SKM-1 treated with dmso at 0.1 percent for 144 hours (cell line): ENCODE measurements around the gene EPHA3.

Source experiments
- DNase-seq: peaks from one replicate; lab custom pipeline; 2025; ENCODE audit not compliant: unreplicated experiment; lab: John Stamatoyannopoulos, UW

Gene EPHA3

DNA sequence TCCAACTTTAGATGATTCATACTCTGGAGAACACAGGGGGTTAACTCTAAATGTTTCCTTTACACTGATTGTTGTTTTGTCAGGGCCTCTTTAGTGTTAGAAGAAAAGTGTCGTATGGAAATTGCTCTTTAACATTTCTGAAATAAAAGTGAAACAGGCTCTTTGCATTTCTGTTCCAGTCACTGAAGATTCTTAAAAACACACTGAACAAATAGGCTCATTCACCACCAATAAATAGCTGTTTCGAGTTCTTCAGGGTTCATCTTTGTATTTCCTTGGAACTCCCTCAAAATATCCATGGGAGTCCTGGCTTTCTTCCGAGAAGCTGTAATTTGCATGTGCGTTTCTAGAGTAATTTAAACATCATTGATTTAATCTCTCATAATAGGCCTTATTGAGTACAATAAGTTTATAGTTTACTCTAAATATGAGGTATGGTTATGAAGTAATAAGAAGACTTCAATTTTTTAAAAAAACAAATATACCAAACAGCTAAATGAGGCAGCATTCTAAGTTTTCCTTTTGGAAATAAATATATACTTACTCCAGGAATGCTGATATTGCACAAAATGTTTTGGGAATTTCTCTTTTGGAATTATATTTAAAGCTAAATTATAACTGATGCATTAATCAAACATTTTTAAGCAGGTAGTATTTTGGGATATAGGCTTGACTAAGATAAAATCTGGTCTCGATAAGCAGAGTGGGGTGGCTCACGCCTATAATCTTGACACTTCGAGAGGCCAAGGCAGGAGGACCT is 327.4 kb downstream of the EPHA3 start:
- no peak for DNase-seq

DNA sequence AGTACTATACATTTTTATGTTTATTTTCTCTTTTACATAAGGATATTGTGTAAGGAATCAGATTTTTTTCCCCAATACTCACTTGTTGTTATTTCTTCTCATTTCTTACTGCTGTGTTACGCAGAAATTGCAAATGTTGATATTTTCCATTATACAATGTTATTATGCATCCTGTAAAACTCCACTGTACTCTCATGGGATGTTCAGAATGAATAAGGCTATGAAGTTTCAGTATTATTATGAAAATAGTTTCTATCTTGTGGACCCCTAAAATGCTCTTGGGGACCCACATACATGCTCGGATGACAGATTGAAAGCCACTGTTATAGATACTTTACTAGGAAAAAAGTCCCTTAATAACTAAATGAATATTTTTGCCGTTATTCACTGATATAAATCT is 329.4 kb downstream of the EPHA3 start:
- no peak for DNase-seq

DNA sequence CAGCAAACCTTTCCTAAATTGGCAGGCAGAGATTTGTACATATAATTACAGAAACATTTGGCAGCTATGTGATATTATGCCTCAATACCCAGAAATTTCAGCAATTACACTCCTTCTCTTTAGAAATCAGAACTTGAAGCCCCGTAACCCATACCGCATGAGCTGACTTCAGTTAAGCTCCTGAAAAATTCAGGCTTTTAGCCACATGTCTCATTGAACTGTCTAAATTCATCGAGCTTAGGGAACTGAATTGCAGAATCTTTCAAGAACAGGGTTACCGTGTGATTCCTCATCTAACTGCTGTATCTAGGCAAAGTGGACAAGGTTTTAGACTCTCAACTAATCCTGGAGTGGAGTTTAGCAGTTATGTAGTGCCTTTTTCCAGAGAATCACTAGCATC is 333.0 kb downstream of the EPHA3 start:
- DNase-seq, result no peak

DNA sequence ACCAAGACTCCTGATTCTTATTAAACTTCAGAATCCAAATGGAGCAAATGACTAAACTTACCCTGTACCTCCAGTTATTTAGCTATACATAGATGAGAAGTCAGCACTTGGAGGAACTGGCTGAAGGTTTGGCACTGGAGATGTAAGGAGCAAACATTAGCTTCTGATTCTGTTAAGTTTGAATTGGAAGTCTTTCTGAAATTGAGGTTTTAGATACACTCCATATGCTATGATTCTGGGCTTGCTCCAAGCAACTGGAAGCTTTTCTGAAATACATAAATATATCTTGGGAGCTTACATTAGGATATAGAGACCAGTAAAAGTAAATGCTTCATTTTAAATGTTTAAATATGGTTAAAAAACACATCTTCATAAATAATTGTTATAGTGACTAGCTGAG is 333.7 kb downstream of the EPHA3 start:
- no peak for DNase-seq

DNA sequence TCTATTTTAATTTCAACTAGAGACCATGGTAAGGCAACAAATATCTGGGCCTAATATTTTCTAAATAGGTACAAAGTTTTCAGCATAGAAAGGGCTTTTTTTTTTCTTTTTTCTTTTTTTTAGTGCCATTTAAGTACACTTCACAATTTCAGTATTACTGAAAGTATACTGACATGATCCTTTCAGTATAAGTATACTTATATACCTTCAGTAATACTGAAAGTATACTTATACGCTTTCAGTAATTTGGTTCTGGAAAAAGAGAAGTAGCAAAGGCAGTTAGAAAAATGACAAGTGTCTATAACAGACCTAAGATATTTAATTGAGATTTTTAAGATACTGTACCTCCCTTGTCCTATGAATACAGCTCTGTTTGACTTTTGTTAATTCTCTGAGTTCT is 339.2 kb downstream of the EPHA3 start:
- DNase-seq, result no peak

DNA sequence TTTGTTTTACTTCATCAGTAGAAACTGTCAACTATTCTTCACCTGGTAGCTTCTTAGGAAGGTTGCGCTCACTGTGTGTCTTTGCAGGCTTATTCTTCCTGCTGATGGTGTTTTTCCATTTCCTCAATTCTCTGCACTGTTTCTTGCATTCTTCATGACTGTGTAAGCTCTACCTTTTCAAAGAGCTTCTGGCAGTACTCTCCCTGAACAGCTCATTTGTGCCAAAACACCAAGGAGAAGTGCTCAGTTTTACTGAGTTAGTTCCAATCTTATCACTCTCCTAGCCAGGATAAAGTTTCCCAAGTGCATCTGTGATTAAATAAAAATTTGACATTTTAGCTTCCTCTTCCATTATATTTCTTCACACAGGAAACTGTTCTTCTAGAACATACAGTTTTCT is 339.8 kb downstream of the EPHA3 start:
- DNase-seq, result no peak

DNA sequence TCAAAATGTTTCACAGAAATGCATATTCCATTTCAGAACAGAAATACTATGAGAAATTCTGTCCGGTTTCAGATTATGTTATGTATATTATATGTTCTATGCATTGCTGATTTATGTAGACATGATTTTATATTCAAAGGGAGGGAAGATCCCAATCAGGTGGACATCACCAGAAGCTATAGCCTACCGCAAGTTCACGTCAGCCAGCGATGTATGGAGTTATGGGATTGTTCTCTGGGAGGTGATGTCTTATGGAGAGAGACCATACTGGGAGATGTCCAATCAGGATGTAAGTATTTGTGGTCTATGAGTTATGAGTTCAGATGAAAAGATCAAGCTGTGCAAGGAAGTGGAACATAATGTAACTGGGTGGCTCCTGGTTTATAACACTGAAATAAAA is 341.7 kb downstream of the EPHA3 start:
- no peak for DNase-seq

DNA sequence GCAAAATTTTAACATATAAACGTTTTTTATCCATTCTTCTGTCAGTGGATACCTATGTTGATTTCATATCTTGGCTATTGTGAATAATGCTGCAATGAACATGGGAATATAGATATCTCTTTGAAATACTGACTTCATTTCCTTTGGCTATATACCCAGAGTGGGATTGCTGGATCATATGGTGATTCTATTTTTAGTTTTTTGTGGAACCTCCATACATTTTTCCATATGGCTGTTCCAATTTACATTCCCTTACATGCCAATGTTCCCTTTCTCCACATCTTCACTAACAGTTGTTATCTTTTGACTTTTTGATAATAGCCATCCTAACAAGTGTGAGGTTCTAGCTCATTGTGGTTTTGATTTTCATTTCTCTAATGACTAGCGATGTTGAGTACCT is 344.6 kb downstream of the EPHA3 start:
- DNase-seq, result no peak

DNA sequence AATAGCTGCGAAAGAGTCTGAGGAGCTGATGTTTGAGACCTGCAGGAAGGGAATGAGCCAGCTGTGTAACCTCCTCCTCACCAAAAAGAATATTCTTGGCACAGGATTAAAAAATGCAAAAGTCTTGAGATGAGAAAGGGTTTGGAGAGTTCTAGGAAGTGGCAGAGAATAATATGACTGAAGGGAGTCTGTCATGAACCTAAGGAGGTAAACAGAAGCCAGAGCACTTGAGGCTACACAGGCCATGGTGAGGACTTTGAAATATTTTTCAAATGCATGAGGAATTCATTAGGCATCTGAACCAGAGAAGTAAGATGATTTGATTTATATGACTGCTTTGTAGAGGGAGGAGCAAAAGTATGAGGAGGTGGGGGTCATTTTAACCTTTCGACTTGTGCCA is 347.8 kb downstream of the EPHA3 start:
- DNase-seq, result no peak

DNA sequence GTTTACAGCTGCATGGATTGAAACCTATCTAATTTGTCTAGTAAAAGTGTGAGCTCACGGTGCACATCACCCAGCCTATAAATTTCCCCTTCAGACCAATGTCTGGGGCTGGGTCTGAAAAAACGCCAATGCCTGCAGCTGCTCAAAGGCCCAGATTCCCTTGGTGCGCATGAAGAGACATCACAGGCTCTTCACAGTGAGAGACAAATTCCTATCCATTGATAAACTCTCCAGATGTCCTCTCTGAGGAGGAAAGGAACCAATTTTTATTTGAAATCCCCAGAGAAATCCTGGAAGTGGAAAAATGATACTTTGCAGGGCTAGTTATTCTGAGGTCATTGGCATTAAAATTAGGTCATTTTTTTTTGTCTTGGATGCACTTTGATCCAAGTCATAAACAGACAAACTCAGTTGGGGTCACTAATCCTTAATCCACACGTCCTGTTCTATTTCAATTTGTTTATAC is 360.5 kb downstream of the EPHA3 start:
- no peak for DNase-seq

DNA sequence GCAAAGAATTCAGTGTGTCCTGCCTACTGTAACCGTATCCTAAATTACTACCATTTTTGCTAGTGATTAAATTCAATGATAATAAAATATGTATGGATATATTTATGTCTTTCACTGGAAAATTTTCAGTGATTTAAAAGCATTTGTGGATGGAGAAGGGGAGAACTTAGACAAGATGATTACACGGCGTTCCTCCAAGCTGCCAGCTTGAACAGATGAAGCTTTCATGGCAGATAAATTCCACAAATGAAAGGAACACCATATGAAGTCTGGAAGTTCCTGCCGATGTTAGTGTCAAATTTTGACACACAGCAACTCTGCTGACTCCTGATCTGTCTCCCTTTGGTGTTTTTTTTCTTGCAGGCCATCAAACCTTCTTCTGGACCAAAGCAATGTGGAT is 364.7 kb downstream of the EPHA3 start:
- no peak for DNase-seq

DNA sequence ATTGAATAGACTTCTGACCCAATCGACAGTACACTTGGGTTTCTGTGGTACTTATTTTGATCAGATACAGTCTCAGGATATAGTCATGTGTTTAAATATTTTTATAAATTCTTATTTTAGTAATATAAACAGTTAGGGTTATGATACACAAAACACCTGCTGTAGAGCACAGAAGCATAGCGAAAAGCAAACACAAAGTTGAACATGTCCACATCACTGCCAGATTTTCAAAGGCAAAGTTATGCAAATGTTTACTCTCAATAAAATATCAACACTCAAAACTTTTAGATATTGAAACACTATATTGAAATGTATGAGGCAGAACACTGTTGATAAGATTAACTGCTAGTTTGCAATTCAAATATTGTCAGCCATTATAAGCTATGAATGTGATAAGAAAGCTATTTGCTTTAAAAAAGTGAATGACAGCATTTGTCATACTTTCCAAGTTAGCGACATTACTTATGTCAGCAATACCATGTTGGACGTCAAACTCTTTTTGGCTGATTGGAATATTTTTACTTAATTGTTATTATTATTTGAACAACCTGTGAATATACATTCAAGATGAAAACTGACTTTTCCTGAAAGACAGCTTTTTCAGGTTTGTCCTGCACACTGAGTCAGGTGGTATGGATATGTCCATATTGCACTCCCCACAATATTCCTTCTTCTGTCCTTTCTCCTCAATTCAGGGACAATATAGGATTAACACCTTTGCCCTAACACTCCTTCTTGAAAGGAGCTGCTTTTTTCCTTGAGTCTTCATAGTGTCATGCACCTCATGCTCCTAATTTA is 367.1 kb downstream of the EPHA3 start:
- no peak for DNase-seq

DNA sequence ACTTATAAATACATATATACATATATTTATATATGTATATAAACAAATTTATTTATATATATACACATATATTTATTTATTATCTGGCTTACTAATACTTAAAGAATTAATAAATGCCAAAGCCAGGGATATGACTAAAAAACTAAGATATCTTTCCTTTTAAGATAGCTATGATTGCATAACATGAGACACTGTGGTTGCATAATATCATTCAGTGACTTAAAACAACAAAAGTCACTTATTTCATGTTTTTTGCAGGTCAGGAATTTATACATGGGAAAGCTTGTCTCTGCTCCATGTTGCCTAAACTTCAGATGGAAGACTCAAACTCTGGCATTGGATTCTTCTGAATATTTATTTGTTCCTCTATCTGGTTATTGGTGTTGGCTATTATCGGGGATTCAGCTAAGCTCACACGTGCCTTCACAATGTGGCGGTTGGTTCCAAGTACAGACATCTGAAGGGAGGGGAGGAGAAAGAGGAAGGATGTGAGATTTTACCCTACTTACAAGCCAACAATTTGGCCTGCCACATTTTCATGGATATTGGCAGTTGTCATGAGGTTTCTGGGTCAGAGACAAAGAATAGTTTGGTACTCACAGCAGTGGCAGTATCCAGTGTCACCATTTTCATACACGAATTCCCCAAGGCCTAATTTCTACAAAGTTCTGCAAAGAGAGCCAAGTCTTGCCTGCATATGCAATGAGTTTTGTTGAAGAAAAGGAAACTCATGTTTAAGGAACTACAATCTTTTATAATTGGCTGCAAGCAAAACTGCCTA is 381.6 kb downstream of the EPHA3 start:
- peak; percentile 43 for DNase-seq

DNA sequence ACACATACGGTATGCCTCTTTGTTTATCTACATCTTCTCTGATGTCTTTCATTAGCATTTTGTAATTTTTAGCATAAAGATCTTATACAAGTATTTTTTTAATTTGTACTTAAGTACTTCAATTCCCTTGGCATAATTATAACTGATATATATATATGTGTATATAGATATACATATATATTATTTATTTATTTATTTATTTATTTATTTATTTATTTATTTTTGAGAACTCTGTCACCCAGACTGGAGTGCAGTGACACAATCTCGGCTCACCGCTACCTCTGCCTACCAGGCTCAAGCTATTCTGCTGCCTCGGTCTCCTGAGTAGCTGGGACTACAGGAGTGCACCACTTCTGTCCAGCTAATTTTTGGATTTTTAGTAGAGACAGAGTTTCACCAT is 382.7 kb downstream of the EPHA3 start:
- no peak for DNase-seq

DNA sequence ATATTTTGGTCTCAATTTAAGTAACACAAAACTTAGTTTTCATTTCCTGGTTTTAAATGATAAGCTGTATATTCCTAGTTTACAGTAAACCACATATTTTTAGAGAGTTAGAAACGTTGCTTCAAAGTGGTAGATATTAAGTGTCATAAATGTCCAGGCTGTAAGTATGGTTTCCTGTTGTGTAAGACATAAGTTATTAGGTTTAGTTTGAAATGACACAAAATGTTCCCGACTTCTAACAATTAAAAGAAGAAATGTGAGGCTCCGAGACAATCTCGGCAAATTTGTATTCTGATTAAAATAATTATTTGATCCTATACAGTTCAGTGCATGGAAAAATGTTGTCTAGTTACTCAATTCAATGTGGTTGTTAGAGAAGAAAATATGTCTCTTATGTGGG is 387.3 kb downstream of the EPHA3 start:
- DNase-seq, result no peak

DNA sequence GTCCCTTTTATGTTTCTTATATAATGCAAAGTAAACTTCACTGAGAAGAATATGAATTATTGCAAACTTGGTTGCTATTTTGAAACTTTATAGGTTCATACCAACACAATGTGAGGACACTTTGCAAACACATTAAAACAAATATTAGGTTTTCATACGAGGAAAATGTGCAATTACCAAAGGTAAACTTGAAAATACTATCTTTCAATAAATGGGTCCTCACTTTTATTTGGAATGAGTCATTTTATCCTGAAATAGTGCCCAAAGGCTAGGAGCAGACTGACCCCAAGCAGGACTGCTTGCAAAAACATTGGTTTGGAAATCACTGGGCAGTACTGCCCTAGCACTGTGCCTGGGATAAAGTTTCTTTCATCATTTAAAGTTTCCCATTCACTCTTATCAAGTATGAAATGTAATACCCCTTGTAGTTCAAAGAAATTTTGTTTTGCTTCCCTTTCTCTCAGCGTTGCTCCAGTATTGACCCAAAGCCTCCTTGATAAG is 396.5 kb downstream of the EPHA3 start:
- no peak for DNase-seq

DNA sequence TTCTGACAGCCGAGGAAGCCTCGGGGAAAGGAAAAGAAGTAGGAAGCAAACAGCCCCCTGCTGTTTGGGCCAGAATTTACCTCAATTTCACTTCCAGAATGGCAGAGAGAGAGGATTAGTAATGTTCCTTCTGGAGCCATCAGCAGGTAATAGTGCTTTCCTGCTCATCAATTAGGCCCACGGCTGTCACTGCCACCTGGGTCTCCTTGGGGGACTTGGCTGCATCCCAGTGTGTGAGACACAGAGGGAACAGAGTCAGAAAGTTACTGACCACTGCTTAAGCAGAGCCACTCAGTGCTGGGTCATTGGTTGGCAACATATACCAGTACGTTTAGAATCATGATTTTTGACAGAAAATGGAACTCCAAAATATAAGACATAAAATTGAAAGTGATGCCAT is 397.0 kb downstream of the EPHA3 start:
- no peak for DNase-seq

DNA sequence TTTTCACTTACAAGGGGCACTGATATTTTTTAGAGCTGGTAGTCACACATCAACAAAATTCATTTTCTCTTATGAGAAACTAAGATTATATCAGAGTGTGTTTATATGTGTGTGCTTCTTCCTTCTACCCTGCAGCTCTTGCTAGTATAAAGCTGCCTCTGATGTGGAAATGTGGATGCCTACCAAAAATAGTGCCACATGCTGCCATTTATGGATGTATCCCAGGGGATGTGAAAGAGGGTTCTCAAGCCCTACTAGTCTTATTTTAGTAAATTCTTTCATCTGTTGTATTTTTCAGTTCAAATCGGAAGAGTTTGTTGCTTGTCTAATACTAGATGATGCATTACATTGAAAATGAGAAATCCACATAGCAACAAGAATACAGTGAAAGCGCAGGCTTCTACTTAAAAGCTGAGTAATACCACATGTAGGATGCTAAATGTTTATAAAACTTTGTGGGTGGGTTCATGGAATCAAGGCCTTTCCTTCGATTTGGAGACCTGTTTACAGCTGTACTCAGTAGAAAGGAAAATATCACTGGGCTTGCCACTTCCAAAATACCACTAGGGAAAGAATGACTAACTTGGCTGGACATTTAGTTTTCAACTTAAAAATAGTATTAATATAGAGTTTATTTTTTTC is 399.2 kb downstream of the EPHA3 start:
- no peak for DNase-seq

DNA sequence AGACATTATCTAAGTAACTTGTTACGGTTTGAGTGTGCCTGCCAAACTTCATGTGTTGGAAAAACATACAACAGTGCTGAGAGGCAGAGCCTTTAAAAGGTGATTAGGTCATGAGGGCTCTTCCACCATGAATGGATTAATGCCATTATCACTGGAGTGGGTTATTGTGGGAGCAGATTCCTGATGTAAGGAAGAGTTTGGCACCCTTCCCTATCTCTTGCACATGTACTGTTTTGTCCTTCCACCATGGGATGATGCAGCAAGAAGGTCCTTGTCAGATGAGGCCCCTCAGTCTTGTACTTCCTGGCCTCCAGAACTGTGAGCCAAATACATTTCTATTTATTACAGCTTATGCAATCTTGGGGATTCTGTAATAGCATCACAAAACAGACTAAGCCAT is 413.9 kb downstream of the EPHA3 start:
- no peak for DNase-seq

DNA sequence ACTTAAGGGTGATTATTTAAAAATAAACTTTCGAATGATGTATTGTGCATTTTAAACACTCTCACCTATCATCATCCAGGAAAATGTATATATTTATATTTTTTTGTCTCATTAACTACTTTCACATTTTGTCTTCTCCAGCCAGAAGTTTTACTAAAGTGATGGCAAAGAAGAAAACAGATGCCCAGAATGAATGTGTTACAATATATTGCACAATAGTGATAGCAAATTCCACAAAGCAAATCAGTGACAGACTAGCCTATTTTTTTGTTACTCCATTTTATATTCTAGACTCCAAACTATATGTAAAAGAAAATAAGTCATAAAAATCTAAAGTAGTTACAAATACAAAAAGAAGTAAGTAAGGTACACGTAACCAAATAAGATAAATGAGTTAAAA is 414.7 kb downstream of the EPHA3 start:
- no peak for DNase-seq

DNA sequence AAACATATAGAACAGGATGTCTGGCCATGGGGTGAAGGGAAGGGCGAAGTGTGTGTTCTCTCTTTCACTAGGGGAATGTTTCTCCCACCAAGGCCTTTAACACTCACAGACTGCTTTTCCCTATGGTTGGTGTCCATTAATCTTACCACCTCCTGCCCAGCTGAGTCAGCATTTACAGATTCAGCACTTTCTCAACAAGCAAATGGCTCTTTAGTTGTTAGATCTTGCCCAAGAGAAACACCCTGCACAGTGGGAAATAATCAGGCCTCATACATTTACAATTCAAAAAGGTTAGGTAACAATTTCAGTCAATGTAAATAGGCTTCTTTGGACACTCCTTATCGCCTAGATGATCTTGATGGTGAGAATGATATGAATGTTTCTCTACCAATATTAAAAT is 418.2 kb downstream of the EPHA3 start:
- no peak for DNase-seq
